Endothelial cell of umbilical vein (primary cell): ENCODE results near the gene KCNK10. TPM values are rescaled to one million over a fixed set of nuclear protein-coding genes. Genes with fewer than 3 reads are reported as not detected.

Source experiments
- BruUV-seq: library from RNA; stranded (reverse); fragments of 400-500 nt; replicated peaks from 2 replicates; lab custom pipeline; 2021; lab: Mats Ljungman, UMichigan
- CTCF ChIA-PET: fragments of 300-600, 350-600 bp; sonication (Branson Sonifier 250); formaldehyde crosslinking; loops from one replicate; lab custom pipeline; 2021; ENCODE audit warnings: antibody characterized with exemption, inconsistent platforms; lab: Charles Lee
- POLR2A ChIA-PET: fragments of 300-600, 350-600 bp; sonication (Branson Sonifier 250); formaldehyde crosslinking; loops from one replicate; lab custom pipeline; 2021; ENCODE audit warnings: antibody characterized with exemption, inconsistent platforms; lab: Charles Lee
- DNase-seq: peaks from one replicate; pipeline ENCODE4 v3.0.0-alpha.2; 2011; ENCODE audit warnings: low read depth, low spot score
- FAIRE-seq: peaks from 2 replicates; lab custom pipeline; 2011; peaks lifted over from hg19 to GRCh38; lab: Jason Lieb, UNC
- H2AFZ ChIP-seq: 2 replicates; pipeline ENCODE4 v1.6.0; 2012; ENCODE audit warnings: low read depth, low read length, control low read depth, inconsistent platforms
- H3K27ac ChIP-seq: 2 replicates; pipeline ENCODE4 v1.5.1; 2011; ENCODE audit warnings: low read depth, mild to moderate bottlenecking, control low read depth, low read length, moderate library complexity; ENCODE audit not compliant: insufficient read depth
- H3K27me3 ChIP-seq, 2 experiments: 2 replicates each; pipeline versions ENCODE4 v1.6.0 to v1.6.1; 2011; ENCODE audit warnings: low read length in 2 of 2, mixed read lengths in 1 of 2; ENCODE audit not compliant: control insufficient read depth in 2 of 2, insufficient read depth in 2 of 2
- H3K36me3 ChIP-seq, 2 experiments: 2 replicates in 1 of 2; 3 replicates in 1 of 2; pipeline ENCODE4 v1.5.1; 2011; ENCODE audit warnings: low read length in 2 of 2, mild to moderate bottlenecking in 1 of 2, moderate library complexity in 1 of 2; ENCODE audit not compliant: control insufficient read depth in 2 of 2, insufficient read depth in 2 of 2; ENCODE audit errors: extremely low read depth in 1 of 2
- H3K4me1 ChIP-seq: 3 replicates; pipeline ENCODE4 v1.5.1; 2011; ENCODE audit warnings: mild to moderate bottlenecking, low read length; ENCODE audit not compliant: control insufficient read depth, insufficient read depth; ENCODE audit errors: extremely low read depth
- H3K4me2 ChIP-seq: 2 replicates; pipeline ENCODE4 v1.6.1; 2011; ENCODE audit warnings: low read length, control low read depth, mixed read lengths; ENCODE audit not compliant: insufficient read depth
- H3K4me3 ChIP-seq, 3 experiments: fragments of 200-600 bp in 1 of 3; sonication (generic), shearing (Covaris generic) in 1 of 3; replicated peaks in 1 of 3; 2 replicates each; pipeline ENCODE4 v1.5.1; 2011 to 2016; ENCODE audit warnings: control low read depth in 3 of 3, low read length in 3 of 3, mild to moderate bottlenecking in 2 of 3, inconsistent platforms in 1 of 3, low read depth in 1 of 3, moderate library complexity in 1 of 3; ENCODE audit not compliant: insufficient read depth in 1 of 3
- H3K79me2 ChIP-seq: 2 replicates; pipeline ENCODE4 v1.6.0; 2012; ENCODE audit warnings: low read length, inconsistent platforms; ENCODE audit not compliant: control insufficient read depth, insufficient read depth
- H3K9ac ChIP-seq: replicated peaks from 2 replicates; pipeline ENCODE3; 2011; ENCODE audit warnings: low read length, control low read depth; ENCODE audit not compliant: insufficient read depth; ENCODE audit errors: extremely low read depth
- H3K9me1 ChIP-seq: replicated peaks from 3 replicates; pipeline ENCODE4 v1.6.0; 2011; ENCODE audit warnings: mild to moderate bottlenecking, low read length; ENCODE audit not compliant: control insufficient read depth, insufficient read depth; ENCODE audit errors: extremely low read depth
- H3K9me3 ChIP-seq: replicated peaks from 2 replicates; pipeline ENCODE4 v1.5.1; 2012; ENCODE audit warnings: low read length, inconsistent platforms; ENCODE audit not compliant: control insufficient read depth, insufficient read depth
- H4K20me1 ChIP-seq: replicated peaks from 2 replicates; pipeline ENCODE3; 2011; ENCODE audit warnings: mild to moderate bottlenecking, low read length; ENCODE audit not compliant: control insufficient read depth, insufficient read depth; ENCODE audit errors: extremely low read depth
- EZH2 ChIP-seq: IDR thresholded peaks from 2 replicates; pipeline ENCODE4 v1.6.1; 2012; ENCODE audit warnings: borderline replicate concordance, low read depth, mild to moderate bottlenecking, moderate library complexity, low read length, inconsistent platforms; ENCODE audit not compliant: severe bottlenecking
- FOS ChIP-seq: IDR thresholded peaks from 2 replicates; pipeline ENCODE4 v1.6.1; 2011; ENCODE audit warnings: mild to moderate bottlenecking, low read length, moderate library complexity, borderline replicate concordance; ENCODE audit not compliant: insufficient read depth
- GATA2 ChIP-seq: IDR thresholded peaks from 2 replicates; pipeline ENCODE4 v1.7.0; 2011; ENCODE audit warnings: low read depth, mild to moderate bottlenecking, moderate library complexity, mixed read lengths, low read length; ENCODE audit not compliant: insufficient read length, insufficient read depth
- JUN ChIP-seq: IDR thresholded peaks from 2 replicates; pipeline ENCODE4 v1.6.1; 2011; ENCODE audit warnings: borderline replicate concordance, low read depth; ENCODE audit not compliant: insufficient read length, insufficient read depth
- MYC ChIP-seq: IDR thresholded peaks from one replicate; pipeline ENCODE4 v1.6.1; 2011; ENCODE audit warnings: mild to moderate bottlenecking, low read depth, low read length
- POLR2A ChIP-seq: IDR thresholded peaks from 2 replicates; pipeline ENCODE4 v1.6.1; 2012; ENCODE audit warnings: low read depth, mild to moderate bottlenecking, control low read depth, low read length
- POLR2AphosphoS5 ChIP-seq: IDR thresholded peaks from 2 replicates; pipeline ENCODE4 v1.6.1; 2012; ENCODE audit warnings: low read depth, mild to moderate bottlenecking, control low read depth, low read length, moderate library complexity; ENCODE audit not compliant: insufficient read depth
- dilution Hi-C: fragments of 300-500 bp; cut with MboI; formaldehyde crosslinking; loops from one replicate; pipeline ENCODE4 v1.15.0; 2019; ENCODE audit warnings: low sequenced_read_pairs; ENCODE audit not compliant: extremely low pct_ligation_motif_present
- intact Hi-C: fragments of 100-400 bp; cut with micrococcal nuclease; formaldehyde crosslinking; loops from one replicate; pipeline ENCODE4 v1.10.0; 2022
- polyA plus RNA-seq, 4 experiments: library from polyadenylated mRNA; depleted of rRNA in 3 of 4; stranded (reverse) in 3 of 4; unstranded in 1 of 4; fragments of >200 nt; gene quantifications; 2 replicates each; pipeline versions ENCODE4 v1.2.1 to v1.2.3, GENCODE V29; 2011 to 2012; ENCODE audit warnings: missing spikeins in 1 of 4
- total RNA-seq: library from RNA; stranded (reverse); gene quantifications from 2 replicates; pipeline ENCODE4 v1.2.3, GENCODE V29; 2021
- TF ChIP-seq, protein P1 (sequence below), 2 donors: IDR thresholded peaks; 1 replicate in 1 of 2; 2 replicates in 1 of 2; pipeline ENCODE4 v1.5.1; 2011; ENCODE audit warnings: low read length in 2 of 2, mild to moderate bottlenecking in 2 of 2, moderate library complexity in 2 of 2, control low read depth in 1 of 2, inconsistent platforms in 1 of 2, low read depth in 1 of 2; ENCODE audit not compliant: insufficient read depth in 1 of 2; ENCODE audit errors: extremely low read depth in 1 of 2
- TF ChIP-seq, protein P2 (sequence below): IDR thresholded peaks from 2 replicates; pipeline ENCODE4 v1.6.1; 2011; ENCODE audit not compliant: insufficient read depth, insufficient read length

The KCNK10 gene
- total and polyA plus RNA-seq, 2 donors (not counting 3 experiments of a cell fraction or from before 2014, with no cell fraction given) = not detected

DNA sequence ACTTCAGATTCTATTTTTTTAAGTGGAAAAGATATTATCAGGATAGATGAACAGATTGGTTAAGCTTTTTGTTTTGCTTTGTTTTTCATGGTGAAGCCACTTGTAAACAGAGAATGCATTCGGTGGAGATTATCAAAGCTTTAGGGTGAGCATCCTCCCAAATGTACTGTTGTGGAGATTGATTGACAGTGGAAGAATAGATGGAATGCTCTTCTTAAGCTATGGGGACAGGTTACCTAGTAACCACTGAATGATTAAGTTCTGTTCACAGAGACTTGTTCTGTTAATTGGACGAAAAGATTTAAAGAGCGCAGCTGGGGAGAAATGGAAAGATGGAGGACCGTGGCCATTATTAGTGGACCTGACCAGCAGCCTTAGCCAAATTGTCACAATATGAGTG is 40.6 kb upstream of the KCNK10 start:
- H4K20me1 ChIP-seq = no peaks in the 10 kb centered on the region
- H3K4me1 ChIP-seq = no peaks in the 10 kb centered on the region
- no peak overlapping the region for H3K4me2 ChIP-seq
- no peak overlapping the region for H3K4me3 ChIP-seq
- DNase-seq (no peak), FAIRE-seq (no peak)
- TF ChIP-seq POLR2A (no peak), EZH2 (no peak), GATA2 (no peak), MYC (no peak), FOS (no peak), JUN (no peak), POLR2AphosphoS5 (no peak)
- TF ChIP-seq, protein P1, sequence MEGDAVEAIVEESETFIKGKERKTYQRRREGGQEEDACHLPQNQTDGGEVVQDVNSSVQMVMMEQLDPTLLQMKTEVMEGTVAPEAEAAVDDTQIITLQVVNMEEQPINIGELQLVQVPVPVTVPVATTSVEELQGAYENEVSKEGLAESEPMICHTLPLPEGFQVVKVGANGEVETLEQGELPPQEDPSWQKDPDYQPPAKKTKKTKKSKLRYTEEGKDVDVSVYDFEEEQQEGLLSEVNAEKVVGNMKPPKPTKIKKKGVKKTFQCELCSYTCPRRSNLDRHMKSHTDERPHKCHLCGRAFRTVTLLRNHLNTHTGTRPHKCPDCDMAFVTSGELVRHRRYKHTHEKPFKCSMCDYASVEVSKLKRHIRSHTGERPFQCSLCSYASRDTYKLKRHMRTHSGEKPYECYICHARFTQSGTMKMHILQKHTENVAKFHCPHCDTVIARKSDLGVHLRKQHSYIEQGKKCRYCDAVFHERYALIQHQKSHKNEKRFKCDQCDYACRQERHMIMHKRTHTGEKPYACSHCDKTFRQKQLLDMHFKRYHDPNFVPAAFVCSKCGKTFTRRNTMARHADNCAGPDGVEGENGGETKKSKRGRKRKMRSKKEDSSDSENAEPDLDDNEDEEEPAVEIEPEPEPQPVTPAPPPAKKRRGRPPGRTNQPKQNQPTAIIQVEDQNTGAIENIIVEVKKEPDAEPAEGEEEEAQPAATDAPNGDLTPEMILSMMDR (IDR thresholded peaks at IDR 0.05; ENCODE audit: extremely low read depth in 1 of 2, insufficient read depth in 1 of 2, low read depth in 1 of 2, low read length in 2 of 2) = no peak
- TF ChIP-seq, protein P2, sequence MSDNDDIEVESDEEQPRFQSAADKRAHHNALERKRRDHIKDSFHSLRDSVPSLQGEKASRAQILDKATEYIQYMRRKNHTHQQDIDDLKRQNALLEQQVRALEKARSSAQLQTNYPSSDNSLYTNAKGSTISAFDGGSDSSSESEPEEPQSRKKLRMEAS = no peak
- no peaks in the 10 kb centered on the region for H3K9me1 ChIP-seq
- no peaks in the 10 kb centered on the region for H3K36me3 ChIP-seq
- H3K9me3 ChIP-seq = no peaks in the 10 kb centered on the region
- H2AFZ ChIP-seq = no peak overlapping the region
- dilution Hi-C loops = no loop called here
- H3K9ac ChIP-seq = no peak overlapping the region
- H3K27me3 ChIP-seq = peaks cover 0 to 3% of the 10 kb centered on the region in 2 experiments
- BruUV-seq = no TSS peak
- POLR2A ChIA-PET = no interaction called here
- H3K79me2 ChIP-seq = no peaks in the 10 kb centered on the region
- H3K27ac ChIP-seq = no peak overlapping the region
- intact Hi-C loops = no loop called here
- CTCF ChIA-PET = interaction anchor here (1.1 kb wide), 1 partner anchor 18 kb away, joined by 3 read pairs; no protein-coding TSS in a partner anchor
